ENCODE results near the gene MOSPD2.

Gene MOSPD2

DNA sequence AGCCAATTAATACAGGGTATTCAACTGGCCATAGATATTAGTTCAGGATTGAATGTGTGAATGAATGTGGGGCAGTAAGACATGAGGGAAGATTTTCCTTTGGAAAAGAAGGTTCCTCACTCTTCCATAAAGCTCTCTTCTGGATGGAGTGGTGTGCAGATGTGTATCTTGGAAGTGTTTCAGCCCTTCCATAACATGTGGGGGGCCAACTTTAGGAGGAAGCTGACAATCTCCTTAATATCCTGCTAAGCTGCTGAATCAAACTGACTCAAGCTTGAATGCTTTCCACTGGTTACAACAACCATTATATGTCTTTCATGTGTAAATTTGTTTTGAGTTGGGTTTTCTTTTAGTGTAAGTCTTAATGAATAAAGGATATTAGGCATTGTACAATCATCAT lies 40.6 kb upstream of the MOSPD2 start:
- H3K4me3 ChIP-seq (ENCODE audit: low read depth in 1 of 2, low read length in 1 of 2) = no peak overlapping the region
- no peak overlapping the region for H3K27ac ChIP-seq
- H3K27me3 ChIP-seq = no peaks in the 10 kb centered on the region
- H3K4me1 ChIP-seq (ENCODE audit: control insufficient read depth in 1 of 2, insufficient read depth in 1 of 2, low read depth in 1 of 2, low read length in 1 of 2) = no peaks in the 10 kb centered on the region
- H3K9me3 ChIP-seq = no peaks in the 10 kb centered on the region
- TF ChIP-seq, protein P1, sequence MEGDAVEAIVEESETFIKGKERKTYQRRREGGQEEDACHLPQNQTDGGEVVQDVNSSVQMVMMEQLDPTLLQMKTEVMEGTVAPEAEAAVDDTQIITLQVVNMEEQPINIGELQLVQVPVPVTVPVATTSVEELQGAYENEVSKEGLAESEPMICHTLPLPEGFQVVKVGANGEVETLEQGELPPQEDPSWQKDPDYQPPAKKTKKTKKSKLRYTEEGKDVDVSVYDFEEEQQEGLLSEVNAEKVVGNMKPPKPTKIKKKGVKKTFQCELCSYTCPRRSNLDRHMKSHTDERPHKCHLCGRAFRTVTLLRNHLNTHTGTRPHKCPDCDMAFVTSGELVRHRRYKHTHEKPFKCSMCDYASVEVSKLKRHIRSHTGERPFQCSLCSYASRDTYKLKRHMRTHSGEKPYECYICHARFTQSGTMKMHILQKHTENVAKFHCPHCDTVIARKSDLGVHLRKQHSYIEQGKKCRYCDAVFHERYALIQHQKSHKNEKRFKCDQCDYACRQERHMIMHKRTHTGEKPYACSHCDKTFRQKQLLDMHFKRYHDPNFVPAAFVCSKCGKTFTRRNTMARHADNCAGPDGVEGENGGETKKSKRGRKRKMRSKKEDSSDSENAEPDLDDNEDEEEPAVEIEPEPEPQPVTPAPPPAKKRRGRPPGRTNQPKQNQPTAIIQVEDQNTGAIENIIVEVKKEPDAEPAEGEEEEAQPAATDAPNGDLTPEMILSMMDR (IDR thresholded peaks at IDR 0.05) = no peak
- no peaks in the 10 kb centered on the region for H3K36me3 ChIP-seq

GRCh38 chrX:14837155-14837554 lies 36.1 kb upstream of the MOSPD2 start:
- Histone ChIP-seq H3K4me3 (ENCODE audit: low read depth in 1 of 2, low read length in 1 of 2) (no peak overlapping the region), H3K36me3 (no peaks in the 10 kb centered on the region), H3K9me3 (no peaks in the 10 kb centered on the region), H3K4me1 (ENCODE audit: control insufficient read depth in 1 of 2, insufficient read depth in 1 of 2, low read depth in 1 of 2, low read length in 1 of 2) (no peaks in the 10 kb centered on the region), H3K27me3 (no peaks in the 10 kb centered on the region), H3K27ac (no peak overlapping the region)
- TF ChIP-seq, protein P1 (IDR thresholded peaks at IDR 0.05) = no peak

GRCh38 chrX:14843666-14844065 lies 29.6 kb upstream of the MOSPD2 start:
- no peaks in the 10 kb centered on the region for H3K9me3 ChIP-seq
- TF ChIP-seq, protein P1 (IDR thresholded peaks at IDR 0.05) = no peak
- no peaks in the 10 kb centered on the region for H3K27me3 ChIP-seq
- peak overlapping the region; percentile 45 for H3K27ac ChIP-seq
- H3K4me3 ChIP-seq (ENCODE audit: low read depth in 1 of 2, low read length in 1 of 2) = no peak overlapping the region
- peaks cover 20 to 24% of the 10 kb centered on the region in 2 experiments for H3K4me1 ChIP-seq (ENCODE audit: control insufficient read depth in 1 of 2, insufficient read depth in 1 of 2, low read depth in 1 of 2, low read length in 1 of 2)
- H3K36me3 ChIP-seq = no peaks in the 10 kb centered on the region

DNA sequence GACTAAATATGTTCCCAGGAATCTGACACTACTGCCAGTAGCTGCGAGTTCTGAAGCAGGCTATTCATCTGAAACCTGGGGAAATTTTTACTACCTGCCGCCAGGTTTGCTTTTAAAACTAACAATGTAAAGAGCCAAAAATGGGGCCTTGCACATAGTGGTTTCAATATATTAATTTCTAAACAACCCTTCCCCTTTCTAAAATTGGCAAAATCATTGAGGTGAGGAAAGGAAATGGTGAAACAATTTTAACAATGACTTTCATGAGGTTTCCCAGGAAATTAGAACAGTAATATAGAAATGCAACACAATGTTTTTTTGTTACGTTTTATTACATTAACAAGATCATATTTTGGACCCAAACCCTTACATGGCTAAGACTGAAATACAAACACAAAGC lies 21.7 kb upstream of the MOSPD2 start:
- no peaks in the 10 kb centered on the region for H3K9me3 ChIP-seq
- TF ChIP-seq, protein P1 (IDR thresholded peaks at IDR 0.05) = no peak
- peak overlapping the region; percentile 21 to 47 for H3K4me3 ChIP-seq (ENCODE audit: low read depth in 1 of 2, low read length in 1 of 2)
- H3K27me3 ChIP-seq = no peaks in the 10 kb centered on the region
- peak overlapping the region; percentile 86 for H3K27ac ChIP-seq
- no peaks in the 10 kb centered on the region for H3K36me3 ChIP-seq
- H3K4me1 ChIP-seq (ENCODE audit: control insufficient read depth in 1 of 2, insufficient read depth in 1 of 2, low read depth in 1 of 2, low read length in 1 of 2) = peaks cover 31 to 33% of the 10 kb centered on the region in 2 experiments

DNA sequence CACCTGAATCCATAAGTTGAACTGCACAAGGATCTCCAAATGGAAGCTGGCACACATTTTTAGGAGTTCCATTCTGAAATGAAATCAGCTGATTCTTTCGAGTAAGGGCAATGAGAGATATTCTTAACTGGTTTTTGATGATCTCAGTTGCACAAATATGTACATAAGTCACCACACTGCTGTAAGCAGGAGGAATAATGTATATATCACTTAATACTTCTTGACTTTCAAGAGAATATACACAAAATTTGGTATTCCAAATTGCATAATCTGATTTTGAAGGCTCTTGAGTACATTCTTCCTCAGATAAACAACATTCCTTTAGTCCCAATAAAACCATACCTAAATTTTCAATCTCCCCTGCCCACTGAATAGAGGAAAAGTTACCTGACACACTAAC lies 8.6 kb upstream of the MOSPD2 start:
- no peaks in the 10 kb centered on the region for H3K27me3 ChIP-seq
- H3K4me3 ChIP-seq (ENCODE audit: low read depth in 1 of 2, low read length in 1 of 2) = no peak overlapping the region
- TF ChIP-seq, protein P1 (IDR thresholded peaks at IDR 0.05) = no peak
- no peak overlapping the region for H3K27ac ChIP-seq
- H3K4me1 ChIP-seq (ENCODE audit: control insufficient read depth in 1 of 2, insufficient read depth in 1 of 2, low read depth in 1 of 2, low read length in 1 of 2) = peaks cover 0 to 6% of the 10 kb centered on the region in 2 experiments
- H3K9me3 ChIP-seq = no peaks in the 10 kb centered on the region
- H3K36me3 ChIP-seq = no peaks in the 10 kb centered on the region

DNA sequence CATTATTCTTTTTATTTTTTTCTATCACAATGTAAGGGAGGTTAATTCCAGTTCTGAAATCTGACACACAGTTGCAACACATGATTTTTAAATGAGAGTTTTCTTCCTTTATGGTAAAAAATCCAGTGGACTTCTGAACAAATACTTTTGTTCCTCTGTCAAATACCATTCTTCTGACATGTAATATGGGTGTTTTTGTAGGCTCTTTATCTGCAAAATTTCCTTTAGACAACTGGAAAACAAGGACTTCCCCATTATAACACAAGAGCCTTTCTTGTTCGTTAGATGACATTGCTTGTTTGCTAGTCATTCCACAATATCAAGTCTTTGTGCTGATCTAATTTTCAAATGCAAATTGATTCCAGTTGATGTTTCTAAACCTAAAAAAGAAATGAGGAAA lies 8.0 kb upstream of the MOSPD2 start:
- TF ChIP-seq, protein P1 (IDR thresholded peaks at IDR 0.05) = no peak
- Histone ChIP-seq H3K4me3 (ENCODE audit: low read depth in 1 of 2, low read length in 1 of 2) (no peak overlapping the region), H3K9me3 (no peaks in the 10 kb centered on the region), H3K36me3 (no peaks in the 10 kb centered on the region), H3K27ac (peak overlapping the region; percentile 29), H3K27me3 (no peaks in the 10 kb centered on the region), H3K4me1 (ENCODE audit: control insufficient read depth in 1 of 2, insufficient read depth in 1 of 2, low read depth in 1 of 2, low read length in 1 of 2) (peaks cover 0 to 6% of the 10 kb centered on the region in 2 experiments)

All from neutrophil (primary cell).